ENCODE results near the gene TMEM141. TPM values are rescaled to one million over a fixed set of nuclear protein-coding genes. Genes with fewer than 3 reads are reported as not detected.

Gene TMEM141
- total and polyA plus RNA-seq, 2 experiments from 2014 or later, result 51.7 to 59.4 TPM

GRCh38 chr9:136807281-136808074 lies 16.3 kb downstream of the TMEM141 start, which contains the start of gene RABL6:
Gene RABL6, plus strand, starts transcription at chr9:136807948. Its CDS starts 249 bp downstream, at chr9:136808197.
- Histone ChIP-seq H2AFZ (peak within 1 kb of the TSS; percentile 85), H4K20me1 (ENCODE audit: insufficient read depth) (no peaks in the 10 kb centered on the region), H3K9ac (peak within 1 kb of the TSS; percentile 93), H3K9me2 (ENCODE audit: insufficient read depth) (no peaks in the 10 kb centered on the region), H3K79me2 (ENCODE audit: insufficient read depth) (peaks cover 45% of the 10 kb centered on the region), H3K4me2 (ENCODE audit: unreplicated experiment) (peak within 1 kb of the TSS; percentile 85), H3K9me3 (ENCODE audit: low read depth) (no peaks in the 10 kb centered on the region), H3K4me3 (peak within 1 kb of the TSS; percentile 87), H3K36me3 (ENCODE audit: low read depth) (0 out of 2 replicates have a peak, but pooled peaks cover 7% of the 10 kb centered on the region), H3K27ac (peak within 1 kb of the TSS; percentile 47), H3K27me3 (replicated peaks; ENCODE audit: insufficient read depth) (0 out of 2 replicates have a peak, but pooled peaks cover under 1% of the 10 kb centered on the region), H3K4me1 (ENCODE audit: insufficient read depth) (peaks cover 12% of the 10 kb centered on the region; the same call in 1 of the 2 replicates), H3F3A (ENCODE audit: insufficient read depth) (peaks cover 7% of the 10 kb centered on the region; the same call in 1 of the 2 replicates)
- in situ Hi-C loops (cut with MboI), result no loop called here
- DNase-seq, result peak; percentile 89
- WGBS, 2 experiments (ENCODE audit: low coverage in 1 of 2, low lambda C conversion rate in 2 of 2, missing lambda C conversion rate in 2 of 2), result 1% methylated on average over 75 to 80 of the region's 96 CpGs
- TF ChIP-seq EZH2phosphoT487 (IDR thresholded peaks at IDR 0.05; ENCODE audit: insufficient read depth, low read depth) (no peak), EZH2 (IDR thresholded peaks at IDR 0.05; ENCODE audit: insufficient read depth, poor library complexity, severe bottlenecking) (no peak)

GRCh38 chr9:136808075-136808805 lies 17.1 kb downstream of the TMEM141 start:
- Histone ChIP-seq H3K27ac (peak overlapping the region; percentile 47), H3K4me3 (peak overlapping the region; percentile 87), H3K4me1 (ENCODE audit: insufficient read depth) (peaks cover 12% of the 10 kb centered on the region; the same call in 1 of the 2 replicates), H3F3A (ENCODE audit: insufficient read depth) (peaks cover 7% of the 10 kb centered on the region; the same call in 1 of the 2 replicates), H3K27me3 (replicated peaks; ENCODE audit: insufficient read depth) (no peaks in the 10 kb centered on the region), H3K36me3 (ENCODE audit: low read depth) (0 out of 2 replicates have a peak, but pooled peaks cover 7% of the 10 kb centered on the region), H3K9me3 (ENCODE audit: low read depth) (no peaks in the 10 kb centered on the region), H4K20me1 (ENCODE audit: insufficient read depth) (no peaks in the 10 kb centered on the region), H3K4me2 (ENCODE audit: unreplicated experiment) (peak overlapping the region; percentile 85), H3K9ac (peak overlapping the region; percentile 93), H2AFZ (peak overlapping the region; percentile 61), H3K9me2 (ENCODE audit: insufficient read depth) (no peaks in the 10 kb centered on the region), H3K79me2 (ENCODE audit: insufficient read depth) (peaks cover 53% of the 10 kb centered on the region)
- in situ Hi-C loops (cut with MboI), result no loop called here
- WGBS, 2 experiments (ENCODE audit: low coverage in 1 of 2, low lambda C conversion rate in 2 of 2, missing lambda C conversion rate in 2 of 2), result 0 to 1% methylated on average over 48 to 71 of the region's 93 CpGs
- TF ChIP-seq EZH2phosphoT487 (IDR thresholded peaks at IDR 0.05; ENCODE audit: insufficient read depth, low read depth) (no peak), EZH2 (IDR thresholded peaks at IDR 0.05; ENCODE audit: insufficient read depth, poor library complexity, severe bottlenecking) (no peak)
- peak; percentile 57 for DNase-seq

GRCh38 chr9:136808806-136809158 lies 17.6 kb downstream of the TMEM141 start:
- no peak for TF ChIP-seq EZH2phosphoT487 (IDR thresholded peaks at IDR 0.05; ENCODE audit: insufficient read depth, low read depth)
- peak; percentile 75 for DNase-seq
- Histone ChIP-seq H3K9me3 (ENCODE audit: low read depth) (no peaks in the 10 kb centered on the region), H3K27me3 (replicated peaks; ENCODE audit: insufficient read depth) (no peaks in the 10 kb centered on the region), H3K36me3 (ENCODE audit: low read depth) (0 out of 2 replicates have a peak, but pooled peaks cover 7% of the 10 kb centered on the region), H3K4me1 (ENCODE audit: insufficient read depth) (peaks cover 12% of the 10 kb centered on the region; the same call in 1 of the 2 replicates), H2AFZ (peak overlapping the region; percentile 61), H3K27ac (peak overlapping the region; percentile 47), H3K4me3 (peak overlapping the region; percentile 87), H3K9ac (peak overlapping the region; percentile 93), H3K79me2 (ENCODE audit: insufficient read depth) (peaks cover 58% of the 10 kb centered on the region), H3K4me2 (ENCODE audit: unreplicated experiment) (peak overlapping the region; percentile 85), H3K9me2 (ENCODE audit: insufficient read depth) (no peaks in the 10 kb centered on the region), H3F3A (ENCODE audit: insufficient read depth) (peaks cover 7% of the 10 kb centered on the region; the same call in 1 of the 2 replicates), H4K20me1 (ENCODE audit: insufficient read depth) (no peaks in the 10 kb centered on the region)
- 1 to 4% methylated on average over 14 of the region's 14 CpGs for WGBS, 2 experiments (ENCODE audit: low coverage in 1 of 2, low lambda C conversion rate in 2 of 2, missing lambda C conversion rate in 2 of 2)
- in situ Hi-C loops (cut with MboI), result no loop called here

- H3K4me2 ChIP-seq (ENCODE audit: unreplicated experiment), result no peak overlapping the region
- WGBS, 2 experiments (ENCODE audit: low coverage in 1 of 2, low lambda C conversion rate in 2 of 2, missing lambda C conversion rate in 2 of 2), result 93 to 97% methylated on average over 13 of the region's 13 CpGs
- 0 out of 2 replicates have a peak, but pooled peaks cover 7% of the 10 kb centered on the region for H3K36me3 ChIP-seq (ENCODE audit: low read depth)
These were observed 23.7 kb downstream of the TMEM141 start for GRCh38 chr9:136814725-136815421.

More at GRCh38 chr9:136814725-136815421, 23.7 kb downstream of the TMEM141 start:
- H3K27ac ChIP-seq, result no peak overlapping the region
- H3K4me3 ChIP-seq, result no peak overlapping the region
- no peak overlapping the region for H2AFZ ChIP-seq
- in situ Hi-C loops (cut with MboI), result no loop called here
- DNase-seq, result no peak
- TF ChIP-seq EZH2phosphoT487 (IDR thresholded peaks at IDR 0.05; ENCODE audit: insufficient read depth, low read depth) (no peak), EZH2 (IDR thresholded peaks at IDR 0.05; ENCODE audit: insufficient read depth, poor library complexity, severe bottlenecking) (no peak)
- H3K27me3 ChIP-seq (replicated peaks; ENCODE audit: insufficient read depth), result no peaks in the 10 kb centered on the region
- H3K9me3 ChIP-seq (ENCODE audit: low read depth), result no peaks in the 10 kb centered on the region
- peaks cover 94% of the 10 kb centered on the region for H3K79me2 ChIP-seq (ENCODE audit: insufficient read depth)
- no peaks in the 10 kb centered on the region for H3K9me2 ChIP-seq (ENCODE audit: insufficient read depth)
- H4K20me1 ChIP-seq (ENCODE audit: insufficient read depth), result no peaks in the 10 kb centered on the region
- H3K9ac ChIP-seq, result no peak overlapping the region
- H3F3A ChIP-seq (ENCODE audit: insufficient read depth), result 0 out of 2 replicates have a peak, but pooled peaks cover under 1% of the 10 kb centered on the region
- peaks cover 2% of the 10 kb centered on the region; the same call in 1 of the 2 replicates for H3K4me1 ChIP-seq (ENCODE audit: insufficient read depth)

Measured in GM23248 (cell line).